ENCODE measurements around the gene DDX24. TPM values are rescaled to one million over a fixed set of nuclear protein-coding genes. Genes with fewer than 3 reads are reported as not detected.

Gene DDX24
- total RNA-seq, 1 experiment from 2014 or later = 198 TPM

DNA sequence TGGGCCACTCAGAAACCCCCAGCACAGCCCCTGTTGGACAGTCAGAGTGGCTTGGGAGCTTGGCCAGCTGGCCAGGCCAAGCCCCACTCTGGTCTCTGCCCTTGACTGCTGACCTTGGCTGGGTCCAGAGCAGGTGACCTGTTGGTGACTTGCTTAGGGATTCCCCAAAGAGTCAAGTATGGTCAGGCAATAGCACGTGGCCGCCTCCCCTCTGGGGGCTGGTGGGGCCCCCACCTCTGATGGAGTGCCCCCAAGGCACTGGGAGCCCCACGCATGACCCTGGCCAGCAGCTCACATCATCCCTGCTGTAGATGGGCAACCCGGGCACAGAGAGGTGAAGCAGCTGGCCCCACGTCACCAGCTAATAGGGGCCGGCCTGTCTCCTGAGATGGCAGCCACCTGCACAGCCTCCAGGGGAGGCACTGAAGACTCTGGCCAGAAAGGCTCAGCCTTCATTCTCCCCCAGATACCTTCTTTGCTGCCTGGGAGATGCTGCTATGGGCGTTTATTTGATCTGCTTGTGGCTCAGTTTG is 82.1 kb downstream of the DDX24 start:
- no peaks in the 10 kb centered on the region for H3K27me3 ChIP-seq (ENCODE audit: control insufficient read depth, insufficient read depth, low read length)
- no peaks in the 10 kb centered on the region for H3K36me3 ChIP-seq (replicated peaks; ENCODE audit: control insufficient read depth, insufficient read depth, low read length)
- H3K4me3 ChIP-seq (ENCODE audit: insufficient read depth, low read depth, low read length) = no peak overlapping the region
- no peak for DNase-seq

Other genes starting within 250 kb of the DDX24 start
- not detected in 2 replicates for gene FAM181A, start 153.9 kb downstream of the DDX24 start, total RNA-seq (2014; rRNA removed; shearing (Covaris generic))
- 0.21 TPM in 1 of 2 replicates, not detected in the other for gene ASB2, start 104.6 kb downstream of the DDX24 start, total RNA-seq (2014; rRNA removed; shearing (Covaris generic))
- gene CCDC197, start 83.9 kb downstream of the DDX24 start, total RNA-seq (2014; rRNA removed; shearing (Covaris generic)) = not detected in 2 replicates
- 3.0 and 4.4 TPM in 2 replicates for gene OTUB2, start 54.9 kb downstream of the DDX24 start, total RNA-seq (2014; rRNA removed; shearing (Covaris generic))
- gene IFI27L1, start 108 bp upstream of the DDX24 start, total RNA-seq (2014; rRNA removed; shearing (Covaris generic)) = 14.3 and 16.4 TPM in 2 replicates
- 0.62 TPM in 1 of 2 replicates, not detected in the other for gene IFI27, start 29.5 kb upstream of the DDX24 start, total RNA-seq (2014; rRNA removed; shearing (Covaris generic))
- 25.6 and 26.3 TPM in 2 replicates for gene IFI27L2, start 48.4 kb upstream of the DDX24 start, total RNA-seq (2014; rRNA removed; shearing (Covaris generic))
- gene PPP4R4, start 93.1 kb upstream of the DDX24 start, total RNA-seq (2014; rRNA removed; shearing (Covaris generic)) = 2.3 and 3.0 TPM in 2 replicates
- not detected in 2 replicates for gene SERPINA10, start 212.1 kb upstream of the DDX24 start, total RNA-seq (2014; rRNA removed; shearing (Covaris generic))
- not detected in 2 replicates for gene SERPINA6, start 242.1 kb upstream of the DDX24 start, total RNA-seq (2014; rRNA removed; shearing (Covaris generic))

Measured in H7 (cell line).